ENCODE measurements around the gene SLC5A3. TPM values are rescaled to one million over a fixed set of nuclear protein-coding genes. Genes with fewer than 3 reads are reported as not detected.

Gene SLC5A3
- total RNA-seq, 1 donor from 2014 or later: 6.2 TPM

Other genes starting within 250 kb of the SLC5A3 start
- 886 TPM for gene ATP5PO, start 157.8 kb upstream of the SLC5A3 start, total RNA-seq
- gene MRPS6, start within 50 bp of the SLC5A3 start, total RNA-seq: 72.2 TPM